TTC549 (cell line): ENCODE data around the gene PPM1H.
"Not testable (repeated sequence)": the region's sequence is repeated elsewhere in the genome, so short reads cannot be mapped to it uniquely, and the experiment has no call there.

ENCODE experiments used
- FAIRE-seq: peaks from 2 replicates; lab custom pipeline; 2012; peaks lifted over from hg19 to GRCh38; lab: Jason Lieb, UNC

The PPM1H gene

GRCh38 chr12:62834971-62835547, 99.9 kb downstream of the PPM1H start:
- FAIRE-seq: no peak

- no peak for FAIRE-seq
Measured at GRCh38 chr12:62834406-62834805, 100.5 kb downstream of the PPM1H start.

GRCh38 chr12:62833634-62834033, 101.3 kb downstream of the PPM1H start:
- no peak for FAIRE-seq

- no peak for FAIRE-seq
Measured at GRCh38 chr12:62832558-62832957, 102.4 kb downstream of the PPM1H start.

- no peak for FAIRE-seq
Measured at GRCh38 chr12:62832027-62832426, 102.9 kb downstream of the PPM1H start.

DNA sequence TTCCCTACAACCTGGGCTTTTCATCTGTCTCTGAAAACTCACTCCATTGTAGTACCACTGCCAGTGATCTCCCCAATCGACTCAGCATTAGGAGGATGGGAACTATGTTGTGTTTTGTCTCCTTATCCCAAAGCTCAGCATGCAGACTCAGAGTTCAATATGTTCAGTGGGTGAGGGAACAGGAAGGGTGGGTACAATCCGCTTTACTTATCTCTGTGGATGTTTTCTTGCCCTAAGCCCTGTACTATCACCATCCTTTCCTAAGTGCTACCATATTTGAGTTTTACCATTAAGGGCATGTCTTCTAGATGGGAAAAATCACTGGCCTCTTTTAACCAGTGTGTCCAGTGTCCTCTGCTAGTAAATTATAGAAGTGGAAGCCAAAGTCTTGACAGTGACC, 107.1 kb downstream of the PPM1H start:
- FAIRE-seq: no peak

DNA sequence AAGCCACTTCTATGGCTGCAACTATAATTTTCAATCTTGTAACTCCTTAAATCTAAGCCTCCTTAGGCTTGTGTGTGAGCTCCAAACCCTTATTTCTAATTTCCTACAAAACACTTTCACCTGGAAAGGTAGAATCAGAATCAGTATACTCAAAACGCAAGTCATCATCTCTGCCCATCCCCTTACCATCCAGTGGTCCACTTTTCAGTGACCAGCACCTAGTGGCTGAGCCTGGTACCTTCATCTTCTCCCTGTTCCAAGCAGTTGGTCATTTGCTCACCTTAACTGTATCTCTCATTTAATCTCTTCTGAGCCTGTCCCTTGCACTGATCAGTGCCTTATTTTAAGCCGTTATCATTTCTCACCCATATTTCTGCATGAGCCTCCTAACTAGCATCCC, 107.9 kb downstream of the PPM1H start:
- no peak for FAIRE-seq

GRCh38 chr12:62817556-62818271, 117.2 kb downstream of the PPM1H start:
- no peak for FAIRE-seq

- FAIRE-seq: no peak
Measured at GRCh38 chr12:62814243-62814642, 120.7 kb downstream of the PPM1H start.

DNA sequence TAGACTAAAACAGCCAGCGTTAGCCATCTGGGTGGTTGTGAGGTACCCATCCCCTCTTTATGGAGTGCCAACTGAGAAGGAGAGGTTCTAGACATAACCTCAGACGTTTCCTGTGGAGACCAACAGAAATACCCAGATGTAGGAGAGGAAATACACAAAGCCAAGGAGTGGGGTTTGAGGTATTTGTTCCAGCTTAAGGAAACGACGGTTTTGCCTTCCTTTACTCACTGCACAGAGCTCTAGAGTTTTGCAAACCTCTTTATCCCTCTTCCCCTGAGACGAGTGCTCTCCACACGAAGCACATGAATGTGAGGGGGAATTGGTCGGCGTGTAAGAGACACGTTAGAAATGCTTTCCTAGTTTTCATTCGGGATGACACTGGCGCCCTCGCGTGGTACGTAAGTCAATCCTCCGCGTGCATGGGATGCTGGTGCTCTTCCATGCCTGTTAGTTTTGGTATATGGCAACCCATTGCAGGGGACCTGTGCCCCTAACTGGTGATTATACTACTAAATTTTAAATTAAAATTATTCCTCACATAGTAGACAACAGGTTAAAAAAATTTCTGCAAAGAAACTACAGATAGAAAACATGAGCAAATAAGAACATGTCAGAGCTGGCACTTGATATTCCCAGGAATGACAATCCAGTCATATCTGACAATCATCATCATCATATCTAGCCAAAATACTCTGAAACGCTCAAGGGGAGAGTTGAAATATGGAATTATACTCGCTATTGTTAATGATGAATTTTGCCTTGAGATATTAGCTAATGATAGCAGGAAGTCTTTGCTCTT, 121.7 kb downstream of the PPM1H start:
- no peak for FAIRE-seq

DNA sequence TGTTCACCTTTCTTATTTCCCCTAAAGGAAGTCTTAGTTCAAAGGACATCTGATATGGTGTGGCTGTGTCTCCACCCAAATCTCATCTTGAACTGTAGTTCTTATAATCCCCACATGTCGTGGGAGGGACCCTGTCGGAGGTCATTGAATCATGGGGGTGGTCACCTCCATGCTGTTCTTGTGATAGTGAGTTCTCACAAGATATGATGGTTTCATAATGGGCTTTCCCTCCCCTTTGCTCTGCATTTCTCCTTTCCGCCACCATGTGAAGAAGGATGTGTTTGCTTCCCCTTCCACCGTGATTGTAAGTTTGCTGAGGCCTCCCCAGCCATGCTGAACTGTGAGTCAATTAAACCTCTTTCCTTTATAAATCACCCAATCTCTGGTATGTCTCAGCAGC, 123.5 kb downstream of the PPM1H start:
- FAIRE-seq: not testable (repeated sequence)

DNA sequence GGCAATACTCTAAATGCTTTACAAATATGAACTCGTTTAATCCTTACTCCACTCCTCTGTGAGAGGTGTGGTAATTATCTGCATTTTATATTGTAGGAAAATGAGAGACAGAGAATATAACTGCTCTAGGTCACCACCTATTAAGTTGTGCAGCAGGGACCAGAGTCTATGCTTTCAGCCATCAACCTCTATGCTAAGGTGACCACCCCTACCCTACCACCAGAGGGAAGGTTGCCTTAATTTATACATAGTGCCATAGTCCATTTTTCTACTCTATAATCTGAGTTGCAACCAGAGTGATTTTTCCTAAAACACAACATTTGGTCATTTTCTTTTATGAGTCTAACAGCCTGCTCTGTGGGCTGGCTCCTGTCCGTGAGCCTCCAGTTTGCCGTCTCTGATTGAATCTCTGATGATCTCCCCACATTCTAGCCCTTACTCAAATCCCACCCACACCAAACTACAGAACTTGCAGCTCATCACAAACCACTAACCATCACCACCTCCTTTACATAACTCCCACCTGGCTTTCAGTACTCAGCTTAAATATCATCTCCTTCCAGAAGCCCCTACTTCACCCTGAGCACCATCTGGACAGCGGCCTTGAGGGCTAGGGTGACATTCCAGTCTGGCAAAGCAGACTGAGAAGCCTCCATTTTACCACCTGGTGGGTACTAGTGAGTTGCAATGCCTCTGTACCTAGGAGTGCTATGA, 126.6 kb downstream of the PPM1H start:
- no peak for FAIRE-seq

DNA sequence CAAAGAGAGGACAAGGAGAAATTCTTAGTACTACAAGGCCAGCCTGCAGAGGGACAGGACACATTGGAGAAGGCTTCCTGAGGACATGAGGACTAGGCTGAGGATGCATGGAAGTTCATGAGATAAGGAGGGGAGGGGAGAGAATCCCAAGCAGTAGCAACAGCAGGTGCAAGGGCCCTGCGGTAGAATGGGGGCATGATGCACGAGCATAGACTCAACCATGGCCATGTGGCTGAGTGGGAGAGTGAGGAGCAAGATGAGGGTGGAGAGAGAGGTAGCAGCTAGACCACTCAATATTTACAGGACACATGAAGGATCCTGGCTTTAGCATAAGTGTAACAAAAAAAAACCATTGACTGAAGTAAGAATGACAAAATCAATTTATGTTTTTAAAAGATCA, 128.1 kb downstream of the PPM1H start:
- FAIRE-seq: no peak

DNA sequence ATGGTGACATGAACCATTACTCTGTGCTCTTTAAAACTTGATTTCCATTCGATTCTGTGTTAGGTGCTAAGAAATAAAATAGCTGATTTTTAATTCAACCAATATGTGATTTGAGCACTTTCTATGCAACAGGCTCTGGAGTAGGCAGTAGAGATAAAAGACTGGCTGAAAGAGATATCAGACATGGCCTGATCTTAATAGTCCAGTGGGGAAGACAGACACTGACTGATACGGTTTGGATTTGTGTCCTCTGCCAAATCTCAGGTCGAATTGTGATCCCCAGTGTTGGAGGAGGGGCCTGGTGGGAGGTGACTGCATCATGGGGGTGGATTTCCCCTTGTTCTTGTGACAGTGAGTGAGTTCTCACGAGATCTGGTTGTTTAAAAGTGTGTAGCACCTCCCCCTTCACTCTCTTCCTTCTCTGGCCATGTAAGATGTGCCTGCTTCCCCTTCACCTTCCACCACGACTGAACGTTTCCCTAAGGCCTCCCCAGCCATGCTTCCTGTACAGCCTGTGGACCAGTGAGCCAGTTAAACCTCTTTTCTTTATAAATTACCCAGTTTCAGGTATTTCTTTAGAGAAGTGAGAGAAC, 128.6 kb downstream of the PPM1H start:
- no peak for FAIRE-seq

DNA sequence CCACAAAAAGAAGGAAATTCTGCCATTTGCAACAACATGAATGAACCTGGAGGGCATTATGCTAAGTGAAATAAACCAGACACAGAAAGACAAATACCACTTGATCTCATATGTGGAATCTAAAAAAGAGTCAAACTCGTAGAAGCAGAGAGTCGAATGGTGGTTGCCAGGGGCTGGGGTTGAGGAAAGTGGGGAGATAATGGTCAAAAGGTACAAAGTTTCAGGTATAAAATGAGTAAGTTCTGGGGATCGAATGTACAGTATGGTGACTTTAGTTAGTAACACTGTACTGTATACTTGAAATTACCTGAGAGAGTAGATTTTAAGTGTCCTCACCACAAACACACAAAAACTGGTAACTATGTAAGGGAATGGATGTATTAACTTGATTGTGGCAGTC, 129.4 kb downstream of the PPM1H start:
- FAIRE-seq: no peak

DNA sequence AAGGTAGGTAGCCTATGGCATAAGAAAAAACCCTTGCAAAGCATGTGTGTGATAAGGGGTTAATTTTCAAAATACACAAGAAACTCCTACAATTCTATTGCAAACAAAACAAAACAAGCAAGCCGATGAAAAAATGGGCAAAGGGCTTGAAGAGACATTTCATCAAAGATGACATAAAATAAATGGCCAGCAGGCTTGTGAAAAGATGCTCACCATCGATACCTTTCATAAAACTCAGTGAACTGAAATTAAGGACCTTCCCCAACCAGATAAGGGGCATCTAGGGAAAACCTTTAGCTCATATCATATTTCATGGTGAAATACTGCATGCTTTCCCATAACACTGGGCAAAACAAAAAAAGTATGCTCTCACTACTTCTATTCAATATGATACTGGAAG, 131.2 kb downstream of the PPM1H start:
- no peak for FAIRE-seq

DNA sequence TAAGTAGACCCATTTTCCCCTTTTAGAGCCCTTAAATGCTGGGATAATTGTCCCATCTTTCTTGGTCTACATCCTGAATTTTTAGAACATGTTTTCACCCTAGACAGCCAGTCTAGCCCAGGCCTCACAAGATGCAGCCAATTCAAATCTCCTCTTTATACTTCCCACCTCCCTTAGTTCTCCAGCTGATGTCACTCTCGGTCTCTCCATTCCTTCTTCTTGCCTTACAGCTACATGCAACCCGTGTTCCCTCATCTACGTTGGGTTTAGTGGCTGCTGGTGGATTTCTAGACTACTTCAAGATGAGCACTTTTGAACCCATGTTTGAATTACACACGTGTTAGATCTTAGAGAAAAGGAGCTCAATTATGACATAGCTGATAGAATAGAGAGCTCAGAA, 132.0 kb downstream of the PPM1H start:
- no peak for FAIRE-seq

DNA sequence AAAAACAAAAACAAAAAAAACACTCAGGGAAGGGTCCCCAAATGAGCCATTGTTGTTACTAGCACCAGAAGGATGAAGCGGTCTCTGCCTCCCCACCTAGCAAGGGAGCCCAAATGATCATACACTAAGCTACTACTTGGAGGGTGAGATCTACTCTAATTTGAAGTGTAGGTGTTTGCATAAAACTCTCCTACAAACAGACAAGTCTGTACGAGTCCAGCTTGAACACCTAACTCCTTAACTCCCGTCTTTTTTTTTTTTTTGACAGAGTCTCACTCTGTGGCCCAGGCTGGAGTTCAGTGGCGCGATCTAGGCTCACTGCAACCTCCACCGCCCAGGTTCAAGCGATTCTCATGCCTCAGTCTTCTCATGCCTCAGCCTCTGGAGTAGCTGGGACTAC, 132.6 kb downstream of the PPM1H start:
- no peak for FAIRE-seq

GRCh38 chr12:62801796-62802195, 133.2 kb downstream of the PPM1H start:
- FAIRE-seq: no peak

DNA sequence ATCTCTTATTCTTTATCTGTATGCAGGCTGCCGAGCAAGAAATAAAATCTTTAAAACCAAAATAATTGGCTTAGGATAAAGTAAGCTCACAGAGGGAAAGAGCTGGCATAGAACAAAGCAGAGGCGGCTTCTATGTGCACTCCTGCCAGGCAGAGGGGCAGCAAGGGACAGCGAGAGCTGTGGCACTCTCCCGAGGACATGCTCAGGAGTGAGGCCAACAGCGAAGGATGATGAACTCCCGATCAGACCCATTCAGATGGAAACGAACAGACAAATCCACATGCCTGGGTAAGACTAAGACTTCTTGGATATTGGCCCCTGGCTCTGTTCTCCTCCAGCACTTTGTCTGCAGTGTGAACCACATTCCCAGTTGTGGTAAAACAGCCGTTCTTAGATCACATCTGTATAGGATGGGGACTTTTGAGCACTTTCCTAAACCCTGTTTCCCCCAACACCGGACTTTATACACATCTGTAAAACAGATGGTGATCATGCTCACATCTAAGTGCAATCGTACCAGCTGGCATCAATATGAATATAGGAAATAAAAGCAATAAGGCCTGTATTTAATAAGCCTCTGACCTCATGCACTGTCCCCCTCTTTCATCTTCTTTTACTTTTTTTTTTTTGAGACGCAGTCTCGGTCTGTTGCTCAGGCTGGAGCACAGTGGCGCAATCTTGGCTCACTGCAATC, 134.1 kb downstream of the PPM1H start:
- no peak for FAIRE-seq

DNA sequence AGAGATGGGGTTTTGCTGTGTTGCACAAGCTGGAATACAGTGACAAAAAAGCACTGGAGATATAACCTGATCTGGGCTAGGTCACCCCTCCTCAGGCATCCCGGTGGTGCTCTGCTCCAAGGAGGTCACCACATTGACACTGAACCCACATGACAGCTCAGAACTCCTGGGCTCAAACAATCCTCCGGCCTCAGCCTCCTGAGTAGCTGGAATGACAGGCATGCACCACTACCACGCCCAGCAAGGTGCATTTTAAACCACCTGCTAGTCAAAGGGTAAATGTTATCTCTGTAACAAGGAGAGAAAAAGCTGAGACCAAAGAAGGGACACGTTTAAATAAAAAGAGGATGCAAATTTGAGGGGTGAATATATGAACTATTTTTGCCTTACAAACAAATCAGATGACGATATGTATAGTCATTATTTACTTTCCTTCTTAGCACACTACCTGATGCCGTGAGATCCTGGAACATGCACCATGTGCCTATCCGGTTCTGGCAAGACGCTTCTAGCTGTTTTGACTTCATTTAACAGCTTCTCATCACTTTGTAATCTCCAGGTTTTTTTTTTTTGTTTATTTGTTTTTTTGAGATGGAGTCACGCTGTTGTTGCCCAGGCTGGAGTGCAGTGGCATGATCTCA, 135.1 kb downstream of the PPM1H start:
- no peak for FAIRE-seq
